HUES6 (cell line): ENCODE results near the gene PLK2.

Experiments
- H3K27ac ChIP-seq: 2 replicates; pipeline ENCODE4 v1.7.0; 2013; ENCODE audit warnings: low read depth, mild to moderate bottlenecking, low read length, inconsistent platforms
- H3K27me3 ChIP-seq: 2 replicates; pipeline ENCODE4 v1.6.1; 2013; ENCODE audit warnings: low read length; ENCODE audit not compliant: control insufficient read depth, insufficient read depth
- H3K36me3 ChIP-seq: 2 replicates; pipeline ENCODE4 v1.6.1; 2013; ENCODE audit warnings: low read length; ENCODE audit not compliant: control insufficient read depth, insufficient read depth
- H3K4me1 ChIP-seq: 2 replicates; pipeline ENCODE4 v1.6.1; 2013; ENCODE audit warnings: low read length; ENCODE audit not compliant: control insufficient read depth, insufficient read depth
- H3K4me3 ChIP-seq: 2 replicates; pipeline ENCODE4 v1.5.1; 2013; ENCODE audit warnings: low read depth, low read length
- H3K9ac ChIP-seq: one replicate; pipeline ENCODE4 v1.6.1; 2013; ENCODE audit warnings: mild to moderate bottlenecking, low read length
- H3K9me3 ChIP-seq: 2 replicates; pipeline ENCODE4 v1.6.1; 2013; ENCODE audit warnings: low read depth, low read length; ENCODE audit not compliant: control insufficient read depth, insufficient read depth

PLK2 gene

GRCh38 chr5:58450018-58450417 lies 9.9 kb downstream of the PLK2 start:
- H3K4me1 ChIP-seq = no peaks in the 10 kb centered on the region
- H3K27ac ChIP-seq = no peak overlapping the region
- H3K9me3 ChIP-seq = peaks cover 8% of the 10 kb centered on the region
- no peak overlapping the region for H3K9ac ChIP-seq
- no peak overlapping the region for H3K4me3 ChIP-seq
- peaks cover 23% of the 10 kb centered on the region for H3K36me3 ChIP-seq
- no peaks in the 10 kb centered on the region for H3K27me3 ChIP-seq

GRCh38 chr5:58447226-58447625 lies 12.7 kb downstream of the PLK2 start:
- Histone ChIP-seq H3K27me3 (no peaks in the 10 kb centered on the region), H3K9me3 (peaks cover 8% of the 10 kb centered on the region), H3K9ac (no peak overlapping the region), H3K27ac (no peak overlapping the region), H3K4me1 (no peaks in the 10 kb centered on the region), H3K36me3 (0 out of 2 replicates have a peak, but pooled peaks cover 2% of the 10 kb centered on the region), H3K4me3 (no peak overlapping the region)

GRCh38 chr5:58446024-58446423 lies 13.9 kb downstream of the PLK2 start:
- Histone ChIP-seq H3K36me3 (no peaks in the 10 kb centered on the region), H3K9me3 (peaks cover 8% of the 10 kb centered on the region), H3K4me1 (no peaks in the 10 kb centered on the region), H3K27ac (no peak overlapping the region), H3K4me3 (no peak overlapping the region), H3K9ac (no peak overlapping the region), H3K27me3 (no peaks in the 10 kb centered on the region)

- Histone ChIP-seq H3K27ac (no peak overlapping the region), H3K9ac (no peak overlapping the region), H3K27me3 (no peaks in the 10 kb centered on the region), H3K4me1 (no peaks in the 10 kb centered on the region), H3K4me3 (no peak overlapping the region), H3K9me3 (peaks cover 8% of the 10 kb centered on the region), H3K36me3 (no peaks in the 10 kb centered on the region)
These were observed 15.1 kb downstream of the PLK2 start for GRCh38 chr5:58444805-58445204.

- no peak overlapping the region for H3K4me3 ChIP-seq
- no peaks in the 10 kb centered on the region for H3K4me1 ChIP-seq
- H3K9me3 ChIP-seq = peaks cover 2% of the 10 kb centered on the region
- no peak overlapping the region for H3K27ac ChIP-seq
- H3K9ac ChIP-seq = no peak overlapping the region
- H3K27me3 ChIP-seq = no peaks in the 10 kb centered on the region
- H3K36me3 ChIP-seq = no peaks in the 10 kb centered on the region
These were observed 18.9 kb downstream of the PLK2 start for GRCh38 chr5:58440901-58441460.

- no peak overlapping the region for H3K27ac ChIP-seq
- no peaks in the 10 kb centered on the region for H3K4me1 ChIP-seq
- H3K9me3 ChIP-seq = no peaks in the 10 kb centered on the region
- no peak overlapping the region for H3K9ac ChIP-seq
- H3K4me3 ChIP-seq = no peak overlapping the region
- no peaks in the 10 kb centered on the region for H3K36me3 ChIP-seq
- no peaks in the 10 kb centered on the region for H3K27me3 ChIP-seq
These were observed 20.7 kb downstream of the PLK2 start for GRCh38 chr5:58439094-58439644.

GRCh38 chr5:58437661-58438060 lies 22.2 kb downstream of the PLK2 start:
- H3K9ac ChIP-seq = no peak overlapping the region
- H3K4me1 ChIP-seq = no peaks in the 10 kb centered on the region
- no peaks in the 10 kb centered on the region for H3K9me3 ChIP-seq
- H3K4me3 ChIP-seq = no peak overlapping the region
- no peaks in the 10 kb centered on the region for H3K27me3 ChIP-seq
- H3K27ac ChIP-seq = no peak overlapping the region
- H3K36me3 ChIP-seq = no peaks in the 10 kb centered on the region

GRCh38 chr5:58431832-58432231 lies 28.1 kb downstream of the PLK2 start:
- Histone ChIP-seq H3K4me1 (no peaks in the 10 kb centered on the region), H3K9me3 (no peaks in the 10 kb centered on the region), H3K36me3 (no peaks in the 10 kb centered on the region), H3K27me3 (no peaks in the 10 kb centered on the region), H3K4me3 (no peak overlapping the region), H3K9ac (no peak overlapping the region), H3K27ac (no peak overlapping the region)

- H3K27me3 ChIP-seq = no peaks in the 10 kb centered on the region
- H3K27ac ChIP-seq = no peak overlapping the region
- H3K9me3 ChIP-seq = no peaks in the 10 kb centered on the region
- H3K9ac ChIP-seq = no peak overlapping the region
- H3K36me3 ChIP-seq = no peaks in the 10 kb centered on the region
- no peak overlapping the region for H3K4me3 ChIP-seq
- H3K4me1 ChIP-seq = peaks cover 8% of the 10 kb centered on the region; the same call in 1 of the 2 replicates
These were observed 47.0 kb downstream of the PLK2 start for GRCh38 chr5:58412932-58413331.

GRCh38 chr5:58412081-58412480 lies 47.8 kb downstream of the PLK2 start:
- H3K27me3 ChIP-seq = no peaks in the 10 kb centered on the region
- H3K9me3 ChIP-seq = no peaks in the 10 kb centered on the region
- H3K27ac ChIP-seq = no peak overlapping the region
- peaks cover 13% of the 10 kb centered on the region for H3K4me1 ChIP-seq
- no peak overlapping the region for H3K9ac ChIP-seq
- no peak overlapping the region for H3K4me3 ChIP-seq
- no peaks in the 10 kb centered on the region for H3K36me3 ChIP-seq

GRCh38 chr5:58411372-58411771 lies 48.5 kb downstream of the PLK2 start:
- Histone ChIP-seq H3K27me3 (no peaks in the 10 kb centered on the region), H3K27ac (no peak overlapping the region), H3K36me3 (no peaks in the 10 kb centered on the region), H3K9me3 (no peaks in the 10 kb centered on the region), H3K4me3 (no peak overlapping the region), H3K4me1 (peaks cover 20% of the 10 kb centered on the region), H3K9ac (no peak overlapping the region)
